Activated CD4-positive, alpha-beta T cell treated with anti-CD3 and anti-CD28 coated beads, Interleukin-2, amount 50 U/mL, for 48 hours (primary cell): ENCODE measurements around the gene VSIG10.

ENCODE experiments used
- DNase-seq, 2 experiments: peaks; one replicate each; pipeline ENCODE4 v3.0.0-alpha.2; 2020

Gene VSIG10

DNA sequence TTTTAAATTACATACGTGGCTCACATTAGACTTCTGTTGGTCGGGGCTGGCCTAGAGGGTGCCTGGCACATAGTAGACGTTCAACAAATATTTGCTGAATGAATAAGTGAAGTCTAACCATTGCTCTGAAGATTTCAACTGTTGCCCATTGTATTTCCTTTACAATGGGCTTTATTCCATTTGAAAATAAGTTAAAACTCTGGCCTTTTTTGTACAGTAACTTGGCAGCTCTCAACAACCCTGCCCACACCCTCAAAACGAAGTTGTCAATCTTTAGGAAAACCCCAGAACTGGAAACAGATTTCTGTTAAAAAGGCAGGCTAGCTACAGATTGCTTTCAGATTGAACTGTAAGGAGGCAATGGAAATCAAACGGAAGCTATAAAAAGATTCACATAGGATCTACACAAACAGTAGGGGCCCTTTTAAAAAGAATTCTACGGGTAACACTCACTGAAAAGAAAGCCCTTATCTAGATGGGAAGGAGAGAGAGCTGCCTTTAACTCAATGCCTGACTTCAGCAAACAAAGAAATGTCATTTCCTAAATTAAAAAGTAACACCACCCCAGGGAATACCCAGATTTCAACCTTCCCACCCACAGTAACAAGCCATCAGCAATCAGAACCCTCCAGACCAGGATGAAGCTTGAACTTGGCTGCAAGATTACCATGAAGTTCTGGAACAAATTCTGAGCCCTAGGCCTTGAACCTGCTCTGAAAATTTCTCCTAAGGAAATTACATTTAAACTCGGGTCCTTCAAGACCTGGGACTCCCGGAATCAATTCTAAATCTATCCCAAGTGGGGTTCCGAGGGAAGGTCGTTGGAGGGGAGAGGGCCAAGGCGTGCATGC lies 44.2 kb downstream of the VSIG10 start:
- DNase-seq: no peak

GRCh38 chr12:118058881-118059280 lies 44.9 kb downstream of the VSIG10 start:
- no peak for DNase-seq

DNA sequence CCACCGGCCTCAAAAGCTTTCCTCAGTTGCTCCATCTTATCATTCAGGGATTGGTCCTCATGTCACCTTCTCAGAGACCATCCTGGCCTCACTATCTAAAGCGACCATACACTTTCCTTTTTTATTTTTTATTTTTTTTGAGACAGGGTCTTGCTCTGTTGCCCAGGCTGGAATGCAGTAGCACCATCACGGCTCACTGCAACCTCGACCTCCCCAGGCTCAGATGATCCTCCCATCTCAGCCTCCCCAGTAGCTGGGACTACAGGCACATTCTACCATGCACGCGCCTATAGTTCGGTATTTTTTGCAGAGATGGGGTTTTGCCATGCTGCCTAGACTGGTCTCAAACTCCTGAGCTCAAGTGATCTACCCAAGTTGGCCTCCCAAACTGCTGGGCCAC lies 45.6 kb downstream of the VSIG10 start:
- no peak for DNase-seq

DNA sequence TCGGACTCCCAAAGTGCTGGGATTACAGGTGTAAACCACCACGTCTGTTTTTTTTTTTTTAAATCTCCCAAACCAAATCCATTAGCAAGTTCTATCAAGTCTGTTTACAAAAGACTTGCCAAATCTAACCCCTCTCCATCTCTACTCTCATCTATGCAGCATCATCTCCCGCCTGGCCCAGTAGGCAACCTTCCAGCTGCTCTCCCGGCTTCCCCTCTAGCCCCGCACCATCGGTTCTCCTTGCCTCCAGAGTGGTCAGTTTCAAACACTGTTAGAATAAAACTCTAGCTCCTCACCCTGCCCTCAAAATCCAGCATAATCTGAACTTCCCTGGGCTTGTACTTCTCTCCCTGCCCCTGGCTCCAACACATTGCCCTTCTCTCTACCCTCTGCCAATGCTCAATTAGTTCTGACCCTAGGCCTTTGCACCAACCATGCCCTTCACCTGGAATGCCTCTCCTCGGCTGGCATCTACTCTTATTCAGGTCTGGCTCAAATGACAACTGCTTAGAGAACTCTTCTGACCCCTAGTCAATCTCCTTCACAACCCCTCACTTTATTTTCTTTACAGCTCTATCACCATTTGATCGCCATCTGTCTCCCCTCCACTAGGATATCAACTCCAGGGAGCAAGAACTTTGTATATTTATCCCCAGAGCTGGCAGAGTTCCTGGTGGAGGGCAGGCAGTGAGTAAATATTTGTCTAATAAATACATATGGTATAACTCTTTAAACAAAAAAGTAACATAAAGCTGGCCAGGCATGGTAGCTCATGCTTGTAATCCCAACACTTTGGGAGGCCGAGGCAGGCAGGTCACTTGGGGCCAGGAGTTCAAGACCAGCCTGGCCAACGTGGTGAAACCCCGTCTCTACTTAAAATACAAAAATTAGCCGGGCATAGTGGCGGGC lies 47.7 kb downstream of the VSIG10 start:
- DNase-seq: no peak

GRCh38 chr12:118055144-118055557 lies 48.7 kb downstream of the VSIG10 start:
- peak; percentile 77 to 84 for DNase-seq

DNA sequence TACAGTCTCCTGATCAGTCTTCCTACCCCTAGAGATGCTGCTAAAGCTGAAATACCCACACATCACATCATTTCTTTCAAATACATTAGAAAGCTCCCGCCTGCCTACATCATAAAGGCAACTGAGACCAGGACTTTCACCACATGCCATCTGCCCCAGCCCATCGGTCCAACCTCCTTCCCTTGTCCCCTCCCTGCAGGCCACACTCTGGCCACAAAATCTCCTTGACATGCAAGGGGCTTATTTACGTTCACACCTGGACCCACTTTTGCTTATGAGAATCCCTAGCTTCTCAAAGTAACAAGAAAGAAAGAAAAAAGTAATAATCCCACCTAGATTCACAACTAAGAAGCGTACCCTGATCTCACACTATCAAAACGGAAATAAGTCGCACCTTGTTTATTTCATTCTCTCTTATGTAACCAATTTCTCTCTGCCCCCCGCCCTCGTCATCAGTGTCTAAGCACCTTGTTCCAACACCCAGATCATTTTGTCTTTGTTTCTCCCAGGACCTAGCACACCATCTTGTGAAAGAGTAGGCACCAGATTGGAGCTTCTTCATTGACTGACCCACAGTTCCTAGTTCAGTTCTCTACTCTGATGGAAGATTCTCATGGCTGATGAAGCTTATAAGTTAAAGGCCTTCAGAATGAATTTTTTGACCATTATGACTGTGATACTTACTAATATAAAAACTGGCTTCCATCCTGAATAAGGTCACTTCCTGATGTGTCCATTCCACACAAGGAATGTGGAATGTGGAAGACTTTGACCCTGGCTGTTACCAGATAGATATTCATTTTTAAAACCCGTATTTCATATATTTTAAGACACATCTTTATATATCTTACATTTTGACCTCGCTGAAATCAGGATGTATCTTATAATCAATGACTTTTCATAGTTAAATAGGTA lies 50.5 kb downstream of the VSIG10 start:
- no peak for DNase-seq

DNA sequence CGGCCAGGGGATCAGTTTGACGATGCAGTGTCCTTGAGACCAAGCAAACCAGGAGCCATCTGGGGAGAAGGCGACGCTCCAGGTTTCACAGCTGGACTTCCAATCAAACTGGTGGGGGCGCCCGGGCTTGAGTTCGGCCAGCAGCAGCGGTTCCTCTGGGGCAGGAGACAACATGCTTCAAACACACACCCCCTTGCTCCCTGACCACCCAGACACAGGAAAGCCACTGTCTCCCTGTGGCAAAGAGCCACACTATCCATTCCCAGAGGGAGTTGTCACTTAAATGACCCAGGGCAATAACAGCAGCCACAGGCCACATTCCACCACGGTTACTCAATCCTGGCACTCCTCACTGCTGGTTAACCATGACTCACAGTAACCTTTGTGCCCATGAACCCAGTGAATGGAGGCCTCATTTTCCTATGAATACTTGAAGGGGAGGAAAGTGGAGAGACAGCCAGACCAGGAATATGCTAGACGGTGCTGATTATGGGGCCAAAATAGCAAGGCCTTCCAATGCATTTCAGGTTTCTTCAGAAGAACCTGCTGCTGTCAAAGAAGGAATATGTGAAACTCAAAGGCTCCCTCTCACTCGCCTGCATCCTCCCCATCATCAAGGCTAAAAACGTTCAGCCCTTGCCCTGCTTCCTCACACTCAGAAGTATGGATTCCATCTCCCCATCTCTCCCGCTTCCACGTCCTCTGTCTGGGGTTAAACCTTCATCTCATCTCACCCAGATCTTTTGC lies 51.3 kb downstream of the VSIG10 start:
- DNase-seq: peak; percentile 56 to 71

DNA sequence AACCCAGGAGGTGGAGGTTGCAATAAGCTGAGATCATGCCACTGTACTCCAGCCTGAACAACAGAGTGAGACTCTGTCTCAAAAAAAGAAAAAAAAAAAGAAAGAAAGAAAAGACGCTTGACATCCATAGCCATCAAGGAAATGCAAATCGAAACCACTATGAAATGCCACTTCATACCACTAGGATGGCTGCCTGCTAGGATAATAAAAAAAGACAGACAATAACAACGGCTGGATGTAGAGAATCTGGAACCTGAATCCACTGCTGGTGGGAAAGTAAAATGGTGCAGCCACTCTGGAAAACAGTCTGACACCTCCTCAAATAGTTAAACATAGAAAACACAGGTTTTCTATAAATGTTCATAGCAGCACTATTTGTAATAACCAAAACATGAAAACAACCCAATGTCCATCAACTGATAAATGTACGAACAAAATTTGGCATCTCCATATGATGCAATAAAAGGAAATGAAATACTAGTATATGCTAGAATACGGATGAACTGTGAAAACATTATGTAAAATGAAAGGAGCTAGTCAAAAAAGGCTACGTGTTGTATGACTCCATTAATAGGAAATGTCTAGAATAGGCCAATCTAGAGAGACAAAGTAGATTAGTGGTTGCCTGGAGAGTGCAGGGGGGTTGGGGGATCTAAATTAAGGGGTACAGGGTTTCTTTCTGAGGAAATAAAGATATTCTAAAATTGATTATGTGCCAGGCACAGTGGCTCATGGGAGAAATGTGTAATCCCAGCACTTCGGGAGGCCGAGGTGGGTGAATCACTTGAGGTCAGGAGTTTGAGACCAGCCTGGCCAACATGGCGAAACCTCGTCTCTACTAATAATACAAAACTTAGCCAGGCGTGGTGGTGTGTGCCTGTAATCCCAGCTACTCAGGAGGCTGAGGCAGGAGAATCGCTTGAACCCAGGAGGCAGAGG lies 52.6 kb downstream of the VSIG10 start:
- peak in 1 of 2 experiments; percentile 41 for DNase-seq

GRCh38 chr12:118046430-118046829 lies 57.4 kb downstream of the VSIG10 start:
- DNase-seq: no peak

GRCh38 chr12:118044577-118044976 lies 59.2 kb downstream of the VSIG10 start:
- no peak for DNase-seq

GRCh38 chr12:118044075-118044474 lies 59.7 kb downstream of the VSIG10 start:
- no peak for DNase-seq

DNA sequence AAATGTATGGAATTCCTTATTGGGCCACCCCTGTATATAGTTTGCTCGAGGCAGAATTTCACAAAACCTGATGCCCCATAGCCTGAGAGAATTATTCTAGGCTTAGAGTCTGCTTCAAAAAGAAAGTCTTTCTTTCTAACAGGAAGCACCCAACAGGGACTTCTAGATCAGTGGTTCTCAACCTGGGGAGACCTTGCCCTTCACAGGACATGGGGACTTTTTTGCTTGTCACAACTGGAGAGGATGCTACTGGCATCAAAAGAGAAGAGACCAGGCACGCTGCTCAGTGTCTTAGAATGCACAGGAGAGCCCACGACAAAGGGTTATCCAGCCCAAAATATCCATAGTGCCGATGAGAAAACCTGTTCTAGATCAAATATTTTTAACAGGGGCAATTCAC lies 61.7 kb downstream of the VSIG10 start:
- DNase-seq: no peak

DNA sequence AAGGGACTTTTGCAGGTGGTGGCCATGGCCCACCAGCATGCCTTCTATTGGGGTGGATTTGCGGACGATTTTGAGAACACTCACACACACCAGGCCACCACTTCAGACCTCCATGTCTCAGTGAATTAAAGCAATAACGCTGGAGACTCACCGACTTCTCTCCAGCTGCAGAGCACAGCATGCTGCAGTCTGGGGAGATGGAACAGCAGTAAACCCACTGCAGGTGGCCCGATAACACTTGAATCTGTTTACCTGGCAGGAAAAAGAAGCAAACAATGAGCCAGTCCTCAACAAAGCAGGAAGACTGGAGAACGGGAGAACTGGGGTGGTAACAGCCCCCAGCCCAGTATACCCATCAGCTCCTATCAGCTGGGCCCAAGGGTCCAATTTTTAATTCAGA lies 65.7 kb downstream of the VSIG10 start:
- no peak for DNase-seq

- DNase-seq: no peak
Observed at GRCh38 chr12:118036672-118037411, 67.0 kb downstream of the VSIG10 start.

- peak; percentile 41 to 52 for DNase-seq
Observed at GRCh38 chr12:118035190-118036041, 68.4 kb downstream of the VSIG10 start.

DNA sequence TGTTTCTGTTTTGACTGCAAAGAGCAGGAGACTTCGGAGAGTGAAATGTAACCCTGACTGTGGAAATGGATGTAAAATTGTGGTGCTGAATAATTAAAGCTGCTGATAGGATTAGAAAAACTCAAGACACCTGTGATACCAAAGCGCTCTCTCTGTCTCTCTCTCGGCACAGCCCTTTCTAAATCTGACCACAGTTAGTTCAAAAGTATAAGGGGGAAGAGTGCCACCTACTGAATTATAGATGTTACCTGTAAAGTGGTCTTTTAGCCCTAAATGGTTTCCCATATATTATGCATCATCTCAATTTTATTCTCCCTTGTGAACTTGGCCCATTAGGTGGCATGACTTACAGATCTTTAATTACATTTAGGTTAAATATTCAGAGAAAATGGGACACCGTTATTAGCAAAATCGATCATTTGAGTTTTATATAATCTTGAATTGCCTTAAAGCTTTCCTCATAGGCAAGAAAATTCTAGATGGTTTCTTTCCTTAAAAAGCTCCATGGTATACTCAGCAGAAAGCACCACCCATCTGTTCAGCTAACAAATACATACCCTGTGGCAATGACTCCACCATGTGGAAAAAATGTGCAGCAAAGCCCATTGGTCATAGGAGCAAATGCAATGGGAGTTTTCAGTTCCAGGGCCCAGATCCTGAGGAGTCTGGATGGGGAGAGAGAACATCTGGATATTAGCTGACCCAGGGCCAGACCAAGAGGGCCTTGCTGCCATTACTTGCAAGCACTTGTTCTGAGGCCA lies 69.2 kb downstream of the VSIG10 start:
- DNase-seq: no peak

DNA sequence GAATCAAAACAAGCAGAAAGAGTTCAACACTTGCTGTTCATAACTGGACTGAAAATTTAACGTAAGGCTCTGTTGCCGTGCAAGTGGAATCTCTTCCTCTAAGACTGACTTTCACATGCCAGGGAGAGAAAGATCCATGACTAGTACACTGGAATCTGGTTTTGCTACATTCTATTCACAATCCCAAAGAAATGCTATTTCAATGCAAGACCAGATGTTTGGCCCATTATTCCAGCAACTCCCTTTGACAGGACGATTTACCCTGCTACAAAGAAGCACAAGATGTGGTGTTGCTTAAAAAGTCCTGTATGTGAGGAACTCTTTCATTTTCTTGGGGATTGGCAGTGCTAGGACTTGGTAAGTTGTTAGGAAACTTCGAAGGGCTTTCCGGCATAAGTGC lies 69.9 kb downstream of the VSIG10 start:
- DNase-seq: no peak

- no peak for DNase-seq
Observed at GRCh38 chr12:118033323-118033722, 70.5 kb downstream of the VSIG10 start.
